ENCODE results near the gene UMODL1. TPM values are rescaled to one million over a fixed set of nuclear protein-coding genes. Genes with fewer than 3 reads are reported as not detected.

Gene UMODL1
- total RNA-seq, result under 1 TPM in 1 of 2 donors, not detected in 1; 0.11 TPM

GRCh38 chr21:42071146-42071737 lies at the start of gene UMODL1:
Gene UMODL1 (plus strand): TSS chr21:42071317. CDS start chr21:42071317, 0 bp downstream.
- no peaks in the 10 kb centered on the region for H3K9me3 Mint-ChIP-seq
- H3K4me1 Mint-ChIP-seq, result no peaks in the 10 kb centered on the region
- H3K27me3 Mint-ChIP-seq, result no peaks in the 10 kb centered on the region
- ATAC-seq (replicated peaks), result no peak
- H3K36me3 Mint-ChIP-seq (ENCODE audit: low read depth), result no peaks in the 10 kb centered on the region
- H3K27ac Mint-ChIP-seq, result no peak within 1 kb of the TSS
- H3K4me3 Mint-ChIP-seq, result no peak within 1 kb of the TSS

GRCh38 chr21:42021371-42022090 lies 49.6 kb upstream of the UMODL1 start:
- no peak for ATAC-seq (replicated peaks)
- H3K4me1 Mint-ChIP-seq, result no peaks in the 10 kb centered on the region
- H3K4me3 Mint-ChIP-seq, result no peak overlapping the region
- H3K27ac Mint-ChIP-seq, result no peak overlapping the region
- H3K36me3 Mint-ChIP-seq (ENCODE audit: low read depth), result no peaks in the 10 kb centered on the region
- H3K9me3 Mint-ChIP-seq, result no peaks in the 10 kb centered on the region
- no peaks in the 10 kb centered on the region for H3K27me3 Mint-ChIP-seq

GRCh38 chr21:42022091-42022430 lies 49.1 kb upstream of the UMODL1 start:
- H3K4me3 Mint-ChIP-seq, result no peak overlapping the region
- H3K4me1 Mint-ChIP-seq, result no peaks in the 10 kb centered on the region
- no peaks in the 10 kb centered on the region for H3K27me3 Mint-ChIP-seq
- no peak overlapping the region for H3K27ac Mint-ChIP-seq
- no peak for ATAC-seq (replicated peaks)
- H3K9me3 Mint-ChIP-seq, result no peaks in the 10 kb centered on the region
- no peaks in the 10 kb centered on the region for H3K36me3 Mint-ChIP-seq (ENCODE audit: low read depth)

GRCh38 chr21:42022906-42023305 lies 48.2 kb upstream of the UMODL1 start:
- Mint-ChIP-seq H3K4me1 (no peaks in the 10 kb centered on the region), H3K9me3 (no peaks in the 10 kb centered on the region), H3K4me3 (no peak overlapping the region), H3K27me3 (no peaks in the 10 kb centered on the region), H3K27ac (no peak overlapping the region), H3K36me3 (ENCODE audit: low read depth) (no peaks in the 10 kb centered on the region)
- no peak for ATAC-seq (replicated peaks)

GRCh38 chr21:42025376-42026081 lies 45.6 kb upstream of the UMODL1 start:
- Mint-ChIP-seq H3K4me1 (no peaks in the 10 kb centered on the region), H3K27me3 (no peaks in the 10 kb centered on the region), H3K9me3 (no peaks in the 10 kb centered on the region), H3K4me3 (no peak overlapping the region), H3K27ac (no peak overlapping the region), H3K36me3 (ENCODE audit: low read depth) (no peaks in the 10 kb centered on the region)
- no peak for ATAC-seq (replicated peaks)

GRCh38 chr21:42026082-42026435 lies 45.1 kb upstream of the UMODL1 start:
- no peaks in the 10 kb centered on the region for H3K9me3 Mint-ChIP-seq
- no peak overlapping the region for H3K27ac Mint-ChIP-seq
- no peaks in the 10 kb centered on the region for H3K36me3 Mint-ChIP-seq (ENCODE audit: low read depth)
- ATAC-seq (replicated peaks), result no peak
- H3K27me3 Mint-ChIP-seq, result no peaks in the 10 kb centered on the region
- H3K4me1 Mint-ChIP-seq, result no peaks in the 10 kb centered on the region
- H3K4me3 Mint-ChIP-seq, result no peak overlapping the region

- Mint-ChIP-seq H3K36me3 (ENCODE audit: low read depth) (no peaks in the 10 kb centered on the region), H3K27me3 (no peaks in the 10 kb centered on the region), H3K27ac (no peak overlapping the region), H3K4me1 (no peaks in the 10 kb centered on the region), H3K9me3 (no peaks in the 10 kb centered on the region), H3K4me3 (no peak overlapping the region)
- ATAC-seq (replicated peaks), result no peak
Measured at GRCh38 chr21:42027085-42027821, 43.9 kb upstream of the UMODL1 start.

- Mint-ChIP-seq H3K27ac (no peak overlapping the region), H3K4me3 (no peak overlapping the region), H3K36me3 (ENCODE audit: low read depth) (no peaks in the 10 kb centered on the region), H3K9me3 (no peaks in the 10 kb centered on the region), H3K27me3 (no peaks in the 10 kb centered on the region), H3K4me1 (no peaks in the 10 kb centered on the region)
- ATAC-seq (replicated peaks), result no peak
Measured at GRCh38 chr21:42027822-42028765, 43.0 kb upstream of the UMODL1 start.

GRCh38 chr21:42028766-42029425 lies 42.2 kb upstream of the UMODL1 start:
- H3K27me3 Mint-ChIP-seq, result no peaks in the 10 kb centered on the region
- no peaks in the 10 kb centered on the region for H3K36me3 Mint-ChIP-seq (ENCODE audit: low read depth)
- no peak for ATAC-seq (replicated peaks)
- no peaks in the 10 kb centered on the region for H3K4me1 Mint-ChIP-seq
- H3K4me3 Mint-ChIP-seq, result no peak overlapping the region
- H3K9me3 Mint-ChIP-seq, result no peaks in the 10 kb centered on the region
- no peak overlapping the region for H3K27ac Mint-ChIP-seq

- Mint-ChIP-seq H3K36me3 (ENCODE audit: low read depth) (no peaks in the 10 kb centered on the region), H3K27me3 (no peaks in the 10 kb centered on the region), H3K4me1 (no peaks in the 10 kb centered on the region), H3K9me3 (no peaks in the 10 kb centered on the region), H3K4me3 (no peak overlapping the region), H3K27ac (no peak overlapping the region)
- no peak for ATAC-seq (replicated peaks)
Measured at GRCh38 chr21:42030311-42030710, 40.8 kb upstream of the UMODL1 start.

GRCh38 chr21:42031241-42031640 lies 39.9 kb upstream of the UMODL1 start:
- no peak for ATAC-seq (replicated peaks)
- Mint-ChIP-seq H3K9me3 (no peaks in the 10 kb centered on the region), H3K36me3 (ENCODE audit: low read depth) (no peaks in the 10 kb centered on the region), H3K4me1 (no peaks in the 10 kb centered on the region), H3K27ac (no peak overlapping the region), H3K27me3 (no peaks in the 10 kb centered on the region), H3K4me3 (no peak overlapping the region)

- no peak overlapping the region for H3K4me3 Mint-ChIP-seq
- no peaks in the 10 kb centered on the region for H3K36me3 Mint-ChIP-seq (ENCODE audit: low read depth)
- no peak for ATAC-seq (replicated peaks)
- no peaks in the 10 kb centered on the region for H3K9me3 Mint-ChIP-seq
- H3K4me1 Mint-ChIP-seq, result no peaks in the 10 kb centered on the region
- H3K27ac Mint-ChIP-seq, result no peak overlapping the region
- no peaks in the 10 kb centered on the region for H3K27me3 Mint-ChIP-seq
Measured at GRCh38 chr21:42031816-42032215, 39.3 kb upstream of the UMODL1 start.

GRCh38 chr21:42032266-42032665 lies 38.9 kb upstream of the UMODL1 start:
- Mint-ChIP-seq H3K27ac (no peak overlapping the region), H3K27me3 (no peaks in the 10 kb centered on the region), H3K9me3 (no peaks in the 10 kb centered on the region), H3K4me3 (no peak overlapping the region), H3K36me3 (ENCODE audit: low read depth) (no peaks in the 10 kb centered on the region), H3K4me1 (no peaks in the 10 kb centered on the region)
- ATAC-seq (replicated peaks), result no peak
